SH-SY5Y (cell line): Measurements from ENCODE around the gene CD151.

ENCODE experiments used
- GATA2 ChIP-seq: IDR thresholded peaks from 2 replicates; pipeline ENCODE4 v1.6.1; 2011; ENCODE audit warnings: mild to moderate bottlenecking, low read depth, low read length
- GATA3 ChIP-seq: IDR thresholded peaks from 2 replicates; pipeline ENCODE4 v1.6.1; 2011; ENCODE audit warnings: low read depth, mild to moderate bottlenecking, low read length, moderate library complexity

GRCh38 chr11:833849-834311 is 1.1 kb downstream of the CD151 start:
- TF ChIP-seq GATA2 (no peak), GATA3 (no peak)
